Measurements from ENCODE around the gene MEIOSIN.
"Not testable (repeated sequence)": the region's sequence is repeated elsewhere in the genome, so short reads cannot be mapped to it uniquely, and the experiment has no call there.

MEIOSIN gene

GRCh38 chr19:45733160-45733810 is at the start of gene MEIOSIN:
MEIOSIN (plus strand) TSS chr19:45733439; CDS start chr19:45735377, 1,938 bp downstream.
- Histone ChIP-seq H3K4me1 (ENCODE audit: insufficient read depth, low read length) (peaks cover 27% of the 10 kb centered on the region), H4K20me1 (ENCODE audit: insufficient read depth, low read length) (peaks cover 2% of the 10 kb centered on the region; the same call in 1 of the 2 replicates), H3K4me3 (ENCODE audit: low read depth in 1 of 2, low read length in 2 of 2) (no peak within 1 kb of the TSS), H2AFZ (ENCODE audit: low read depth, low read length) (peak within 1 kb of the TSS; percentile 26; the same call in 1 of the 2 replicates), H3K79me2 (ENCODE audit: insufficient read depth, low read length) (peaks cover 24% of the 10 kb centered on the region), H3K27me3 (ENCODE audit: insufficient read depth, low read length, poor library complexity) (no peaks in the 10 kb centered on the region), H3K9ac (ENCODE audit: low read depth, low read length) (no peak within 1 kb of the TSS), H3K9me3 (ENCODE audit: insufficient read depth, low read length, severe bottlenecking) (no peaks in the 10 kb centered on the region), H3K27ac (ENCODE audit: low read length) (no peak within 1 kb of the TSS), H3K36me3 (ENCODE audit: insufficient read depth, low read length) (0 out of 2 replicates have a peak, but pooled peaks cover under 1% of the 10 kb centered on the region), H3K4me2 (ENCODE audit: insufficient read depth, low read length) (no peak within 1 kb of the TSS)
- DNase-seq: no peak
- ATAC-seq (ENCODE audit: insufficient read depth, low read depth): no peak
- TF ChIP-seq EZH2 (IDR thresholded peaks at IDR 0.05; ENCODE audit: borderline replicate concordance, low read depth, low read length, severe bottlenecking): no peak
- TF ChIP-seq CTCF (IDR thresholded peaks at IDR 0.05; ENCODE audit: borderline replicate concordance, extremely low read depth, low read length, poor library complexity, severe bottlenecking): no peak

- peaks cover 57% of the 10 kb centered on the region for H3K36me3 ChIP-seq (ENCODE audit: insufficient read depth, low read length)
- H4K20me1 ChIP-seq (ENCODE audit: insufficient read depth, low read length): peaks cover 19% of the 10 kb centered on the region
- peaks cover 16% of the 10 kb centered on the region for H3K79me2 ChIP-seq (ENCODE audit: insufficient read depth, low read length)
- not testable (repeated sequence) for H3K4me2 ChIP-seq (ENCODE audit: insufficient read depth, low read length); H2AFZ ChIP-seq (ENCODE audit: low read depth, low read length); H3K9me3 ChIP-seq (ENCODE audit: insufficient read depth, low read length, severe bottlenecking); H3K27ac ChIP-seq (ENCODE audit: low read length); H3K4me3 ChIP-seq (ENCODE audit: low read depth in 1 of 2, low read length in 2 of 2); ATAC-seq (ENCODE audit: insufficient read depth, low read depth); DNase-seq; H3K9ac ChIP-seq (ENCODE audit: low read depth, low read length); H3K27me3 ChIP-seq (ENCODE audit: insufficient read depth, low read length, poor library complexity)
- peaks cover 21% of the 10 kb centered on the region for H3K4me1 ChIP-seq (ENCODE audit: insufficient read depth, low read length)
Measured at GRCh38 chr19:45685045-45685444, 48.2 kb upstream of the MEIOSIN start.

GRCh38 chr19:45687599-45687998 is 45.6 kb upstream of the MEIOSIN start:
- H3K4me3 ChIP-seq (ENCODE audit: low read depth in 1 of 2, low read length in 2 of 2): no peak overlapping the region
- no peaks in the 10 kb centered on the region for H3K27me3 ChIP-seq (ENCODE audit: insufficient read depth, low read length, poor library complexity)
- peaks cover 19% of the 10 kb centered on the region for H3K4me1 ChIP-seq (ENCODE audit: insufficient read depth, low read length)
- H3K9ac ChIP-seq (ENCODE audit: low read depth, low read length): no peak overlapping the region
- peaks cover 33% of the 10 kb centered on the region for H3K79me2 ChIP-seq (ENCODE audit: insufficient read depth, low read length)
- TF ChIP-seq EZH2 (IDR thresholded peaks at IDR 0.05; ENCODE audit: borderline replicate concordance, low read depth, low read length, severe bottlenecking) (no peak), CTCF (IDR thresholded peaks at IDR 0.05; ENCODE audit: borderline replicate concordance, extremely low read depth, low read length, poor library complexity, severe bottlenecking) (peak; percentile 30)
- H3K27ac ChIP-seq (ENCODE audit: low read length): no peak overlapping the region
- no peak for DNase-seq
- H4K20me1 ChIP-seq (ENCODE audit: insufficient read depth, low read length): peaks cover 26% of the 10 kb centered on the region
- H2AFZ ChIP-seq (ENCODE audit: low read depth, low read length): no peak overlapping the region
- no peaks in the 10 kb centered on the region for H3K9me3 ChIP-seq (ENCODE audit: insufficient read depth, low read length, severe bottlenecking)
- no peak for ATAC-seq (ENCODE audit: insufficient read depth, low read depth)
- peaks cover 57% of the 10 kb centered on the region for H3K36me3 ChIP-seq (ENCODE audit: insufficient read depth, low read length)
- no peak overlapping the region for H3K4me2 ChIP-seq (ENCODE audit: insufficient read depth, low read length)

- peak within 1 kb of the TSS; percentile 93 for H3K27ac ChIP-seq (ENCODE audit: low read length)
- peaks cover 46% of the 10 kb centered on the region for H3K36me3 ChIP-seq (ENCODE audit: insufficient read depth, low read length)
- peaks cover 46% of the 10 kb centered on the region for H3K79me2 ChIP-seq (ENCODE audit: insufficient read depth, low read length)
- peaks cover 26% of the 10 kb centered on the region for H3K4me1 ChIP-seq (ENCODE audit: insufficient read depth, low read length)
- peaks cover 29% of the 10 kb centered on the region for H4K20me1 ChIP-seq (ENCODE audit: insufficient read depth, low read length)
- peak; percentile 94 for DNase-seq
- H3K9me3 ChIP-seq (ENCODE audit: insufficient read depth, low read length, severe bottlenecking): no peaks in the 10 kb centered on the region
- peak within 1 kb of the TSS; percentile 87 for H3K4me2 ChIP-seq (ENCODE audit: insufficient read depth, low read length)
- no peaks in the 10 kb centered on the region for H3K27me3 ChIP-seq (ENCODE audit: insufficient read depth, low read length, poor library complexity)
- H2AFZ ChIP-seq (ENCODE audit: low read depth, low read length): peak within 1 kb of the TSS; percentile 89
- H3K4me3 ChIP-seq (ENCODE audit: low read depth in 1 of 2, low read length in 2 of 2): peak within 1 kb of the TSS; percentile 64 to 79
- peak; percentile 53 for ATAC-seq (ENCODE audit: insufficient read depth, low read depth)
- H3K9ac ChIP-seq (ENCODE audit: low read depth, low read length): peak within 1 kb of the TSS; percentile 77
- TF ChIP-seq EZH2 (IDR thresholded peaks at IDR 0.05; ENCODE audit: borderline replicate concordance, low read depth, low read length, severe bottlenecking): no peak
- TF ChIP-seq CTCF (IDR thresholded peaks at IDR 0.05; ENCODE audit: borderline replicate concordance, extremely low read depth, low read length, poor library complexity, severe bottlenecking): peak; percentile 6
Measured at GRCh38 chr19:45691516-45692186, 41.6 kb upstream of the MEIOSIN start, which contains the start of gene SNRPD2. SNRPD2 (minus strand) TSS chr19:45691953; CDS start chr19:45691888, 65 bp downstream.
